Measurements from ENCODE around the gene THG1L.

Gene THG1L

GRCh38 chr5:157729858-157730257, 1.4 kb upstream of the THG1L start:
- DNase-seq = no peak

GRCh38 chr5:157730900-157731271, 334 bp upstream of the THG1L start:
- DNase-seq = no peak

GRCh38 chr5:157732130-157732514, 902 bp downstream of the THG1L start:
- no peak for DNase-seq

- DNase-seq = no peak
These were observed 1.5 kb downstream of the THG1L start for GRCh38 chr5:157732596-157733262.

GRCh38 chr5:157734436-157734835, 3.2 kb downstream of the THG1L start:
- DNase-seq = no peak

- no peak for DNase-seq
These were observed 4.8 kb downstream of the THG1L start for GRCh38 chr5:157735991-157736390.

GRCh38 chr5:157739388-157740228, 8.4 kb downstream of the THG1L start:
- no peak for DNase-seq

GRCh38 chr5:157740229-157740610, 9.0 kb downstream of the THG1L start:
- no peak for DNase-seq

- DNase-seq = no peak
These were observed 9.9 kb downstream of the THG1L start for GRCh38 chr5:157741131-157741530.

GRCh38 chr5:157743163-157744050, 12.2 kb downstream of the THG1L start, which contains the start of gene LSM11:
Gene LSM11 (plus strand): TSS chr5:157743712. CDS start chr5:157743751, 39 bp downstream.
- DNase-seq = peak; percentile 75

GRCh38 chr5:157744051-157745011, 13.1 kb downstream of the THG1L start:
- no peak for DNase-seq

GRCh38 chr5:157745041-157745456, 13.8 kb downstream of the THG1L start:
- DNase-seq = no peak

- DNase-seq = no peak
These were observed 16.0 kb downstream of the THG1L start for GRCh38 chr5:157747173-157747740.

GRCh38 chr5:157747766-157748700, 16.8 kb downstream of the THG1L start:
- DNase-seq = no peak

GRCh38 chr5:157748760-157749461, 17.7 kb downstream of the THG1L start:
- DNase-seq = no peak

GRCh38 chr5:157749462-157749799, 18.2 kb downstream of the THG1L start:
- no peak for DNase-seq

- no peak for DNase-seq
These were observed 19.1 kb downstream of the THG1L start for GRCh38 chr5:157750320-157750719.

- no peak for DNase-seq
These were observed 24.9 kb downstream of the THG1L start for GRCh38 chr5:157756122-157756521.

- no peak for DNase-seq
These were observed 27.5 kb downstream of the THG1L start for GRCh38 chr5:157758706-157759105.

All from NCI-H1694 treated with DMSO at 0.1 percent for 48 hours (cell line).